RCC 7860 (cell line): ENCODE measurements around the gene BBS4.
"Not testable (repeated sequence)": the region's sequence is repeated elsewhere in the genome, so short reads cannot be mapped to it uniquely, and the experiment has no call there.

Source experiments
- DNase-seq: peaks from one replicate; pipeline ENCODE4 v3.0.0-alpha.2; 2015; ENCODE audit warnings: low spot score
- FAIRE-seq: peaks from 2 replicates; lab custom pipeline; 2012; peaks lifted over from hg19 to GRCh38; lab: Jason Lieb, UNC

Gene BBS4

DNA sequence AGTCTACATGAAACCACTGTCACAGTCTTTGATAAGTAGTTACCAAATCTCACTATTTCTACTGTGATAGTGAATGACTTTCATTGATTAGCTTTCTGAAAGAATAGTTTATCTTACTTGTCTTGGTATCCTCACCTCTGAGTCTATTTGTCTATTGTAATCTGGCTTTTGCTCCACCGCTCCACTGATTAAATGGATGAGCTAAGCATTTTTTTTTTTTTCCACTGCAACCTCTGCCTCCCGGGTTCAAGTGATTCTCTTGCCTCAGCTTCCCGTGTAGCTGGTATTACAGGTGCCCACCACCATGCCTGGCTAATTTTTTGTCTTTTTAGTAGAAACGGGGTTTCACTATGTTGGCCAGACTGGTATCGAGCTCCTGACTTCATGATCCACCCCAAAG, 12.9 kb downstream of the BBS4 start:
- FAIRE-seq, result no peak
- no peak for DNase-seq

DNA sequence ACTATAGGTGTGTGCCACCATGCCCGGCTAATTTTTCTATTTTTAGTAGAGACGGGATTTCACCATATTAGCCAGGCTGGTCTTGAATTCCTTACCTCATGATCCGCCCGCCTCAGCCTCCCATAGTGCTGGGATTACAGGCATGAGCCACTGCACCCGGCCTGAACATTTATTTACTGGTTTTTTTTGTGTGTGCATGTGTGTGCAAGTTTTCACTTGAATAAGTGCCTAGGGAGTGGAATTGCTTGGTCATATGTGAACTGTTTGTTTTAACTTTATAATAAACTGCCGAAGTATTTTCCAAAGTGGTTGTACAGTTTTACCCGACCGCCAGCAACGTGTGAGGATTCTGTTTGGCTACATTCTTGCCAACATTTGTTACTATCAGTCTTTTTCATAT, 14.1 kb downstream of the BBS4 start:
- no peak for DNase-seq
- FAIRE-seq, result no peak

DNA sequence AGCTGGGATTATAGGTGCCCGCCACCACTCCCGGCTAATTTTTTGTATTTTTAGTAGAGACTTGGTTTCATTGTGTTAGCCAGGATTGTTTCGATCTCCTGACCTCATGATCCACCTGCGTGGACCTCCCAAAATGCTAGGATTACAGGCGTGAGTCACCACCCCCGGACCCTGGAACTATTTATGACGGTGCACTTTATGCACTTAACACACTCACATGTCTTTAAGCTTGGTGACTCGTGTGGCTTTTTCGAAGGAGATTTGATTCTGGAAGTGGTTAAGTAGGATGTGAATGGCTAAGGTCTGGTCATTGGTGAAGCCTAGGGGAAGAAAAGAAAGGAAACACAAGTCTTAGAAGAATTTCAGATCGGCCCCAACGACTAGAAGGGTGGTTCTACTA, 20.3 kb downstream of the BBS4 start:
- no peak for FAIRE-seq

DNA sequence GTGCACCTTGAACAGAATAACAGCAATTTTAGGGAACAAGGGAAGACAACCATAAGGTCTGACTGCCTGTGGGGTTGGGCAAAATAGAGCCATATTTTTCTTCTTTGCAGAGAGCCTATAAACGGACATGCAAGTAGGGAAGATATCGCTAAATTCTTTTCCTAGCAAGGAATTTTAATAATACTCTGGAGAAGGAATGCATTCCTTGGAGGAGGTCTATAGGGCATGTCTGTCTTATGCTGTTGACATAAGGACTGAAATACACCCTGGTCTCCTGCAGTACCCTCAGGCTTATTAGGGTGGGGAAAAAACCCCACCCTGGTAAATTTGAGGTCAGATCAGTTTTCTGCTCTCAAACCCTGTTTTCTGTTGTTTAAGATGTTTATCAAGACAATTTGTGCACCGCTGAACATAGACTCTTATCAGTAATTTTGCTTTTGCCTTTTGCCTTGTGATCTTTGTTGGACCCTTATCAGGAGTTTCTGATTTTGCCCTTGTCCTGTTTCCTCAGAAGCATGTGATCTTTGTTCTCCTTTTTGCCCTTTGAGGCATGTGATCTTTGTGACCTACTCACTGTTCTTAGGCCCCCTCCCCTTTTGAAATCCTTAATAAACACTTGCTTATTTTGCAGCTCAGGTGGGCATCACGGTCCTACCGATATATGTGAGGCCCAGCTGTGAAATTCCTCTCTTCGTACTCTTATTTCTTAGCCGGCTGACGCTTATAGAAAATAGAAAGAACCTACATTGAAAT, 22.7 kb downstream of the BBS4 start:
- FAIRE-seq, DNase-seq: not testable (repeated sequence)

More for the DNA sequence above, 20.3 kb downstream of the BBS4 start:
- peak; percentile 17 for DNase-seq

DNA sequence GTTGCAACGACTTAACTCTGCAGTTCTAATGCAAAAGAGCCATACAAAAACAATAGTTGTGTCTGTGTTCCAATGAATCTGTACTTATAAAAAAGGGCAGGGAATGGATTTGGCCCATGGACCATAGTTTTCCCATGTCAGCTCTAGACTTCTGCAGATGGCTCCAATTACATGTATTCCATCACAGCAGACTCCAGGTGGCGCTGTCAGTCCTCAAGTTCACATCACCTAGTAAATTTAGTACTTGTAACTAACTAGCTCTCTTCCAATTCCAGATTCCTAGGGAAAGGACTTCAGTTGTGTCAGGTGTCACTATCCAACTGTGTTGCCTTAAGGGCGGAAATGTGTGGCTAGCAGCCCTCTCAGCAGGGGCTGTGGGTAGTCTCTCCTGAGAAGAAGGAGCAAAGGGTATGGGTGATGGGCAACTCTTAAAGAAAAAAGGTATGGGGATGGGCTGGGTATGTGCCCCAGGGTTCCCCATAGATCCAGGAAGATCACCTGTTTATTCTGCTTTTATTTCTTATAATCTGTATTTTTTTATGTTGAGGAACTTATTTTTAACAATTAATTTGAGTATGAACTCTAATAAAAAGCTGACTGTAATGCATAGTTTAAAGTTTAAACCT, 36.2 kb downstream of the BBS4 start:
- FAIRE-seq (no peak), DNase-seq (peak; percentile 41)

DNA sequence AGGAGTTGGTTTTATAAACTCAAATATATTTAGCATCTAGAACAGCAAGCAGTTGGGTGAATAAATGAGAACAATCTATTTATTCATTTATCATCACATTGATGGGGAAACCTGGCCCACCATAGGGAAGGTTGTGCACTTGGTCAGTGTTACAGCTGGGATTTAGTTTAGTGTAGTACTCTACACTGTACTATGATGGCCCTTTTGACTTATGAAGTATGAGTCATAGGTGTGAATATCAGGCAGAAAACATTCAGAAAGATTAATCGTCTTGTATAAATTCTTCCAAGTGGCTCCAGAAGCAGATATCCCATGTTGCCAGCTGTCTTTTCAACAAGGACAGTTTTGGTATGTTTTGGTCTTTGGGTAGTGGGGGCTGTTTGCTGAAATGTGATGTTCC, 38.0 kb downstream of the BBS4 start:
- DNase-seq, result no peak
- no peak for FAIRE-seq

DNA sequence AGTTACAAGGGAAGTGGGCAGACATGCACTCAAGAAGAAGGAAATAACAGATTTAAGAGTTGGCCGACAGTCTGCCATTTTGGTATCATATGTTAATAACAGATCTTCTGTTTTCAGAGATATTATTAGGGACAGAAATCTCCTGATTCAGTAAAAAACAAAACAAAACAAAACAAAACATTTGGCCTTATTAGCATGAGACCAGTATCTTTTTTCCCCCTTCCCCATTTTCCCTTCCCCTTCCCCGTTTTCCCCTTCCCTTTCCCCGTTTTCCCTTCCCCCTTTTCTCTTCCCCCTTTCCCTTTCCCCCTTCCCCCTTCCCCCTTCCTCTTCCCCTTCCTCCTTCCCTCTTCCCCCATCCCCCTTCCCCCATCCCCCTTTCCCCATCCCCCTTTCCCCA, 39.4 kb downstream of the BBS4 start:
- DNase-seq (no peak), FAIRE-seq (no peak)

DNA sequence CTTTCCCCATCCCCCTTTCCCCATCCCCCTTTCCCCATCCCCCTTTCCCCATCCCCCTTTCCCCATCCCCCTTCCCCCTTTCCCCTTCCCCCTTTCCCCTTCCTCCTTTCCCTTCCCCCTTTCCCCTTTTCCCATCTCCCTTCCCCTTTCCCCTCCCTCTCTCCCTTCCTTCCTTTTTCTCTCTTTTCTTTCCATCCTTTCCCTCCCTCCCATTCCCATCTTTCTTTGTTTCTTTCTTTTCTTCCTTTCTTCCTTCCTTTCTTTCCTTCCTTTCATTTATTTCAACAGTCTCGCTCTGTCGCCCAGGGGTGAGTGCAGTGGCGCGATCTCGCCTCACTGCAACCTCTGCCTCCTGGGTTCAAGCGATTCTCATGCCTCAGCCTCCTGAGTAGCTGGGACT, 39.8 kb downstream of the BBS4 start:
- FAIRE-seq, DNase-seq: not testable (repeated sequence)

DNA sequence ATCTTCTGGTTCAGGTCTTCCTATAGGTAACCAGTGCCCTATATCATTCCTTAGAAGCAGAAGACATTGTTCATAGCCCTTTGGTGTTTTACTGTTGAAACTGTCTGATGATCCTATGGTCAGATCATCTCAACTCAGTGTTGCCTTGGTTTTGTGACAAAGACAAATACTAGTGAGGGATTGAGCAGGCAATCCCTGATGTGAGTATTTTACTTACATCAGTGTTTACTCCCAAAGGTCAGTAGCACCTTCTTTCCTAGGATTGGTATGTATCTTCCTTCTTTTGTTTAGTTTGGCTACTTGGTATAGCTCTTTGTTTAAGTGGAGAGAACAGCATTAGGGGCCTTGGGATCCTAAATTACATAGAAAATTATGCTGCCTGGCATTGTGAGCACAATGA, 41.1 kb downstream of the BBS4 start:
- FAIRE-seq (no peak), DNase-seq (no peak)

DNA sequence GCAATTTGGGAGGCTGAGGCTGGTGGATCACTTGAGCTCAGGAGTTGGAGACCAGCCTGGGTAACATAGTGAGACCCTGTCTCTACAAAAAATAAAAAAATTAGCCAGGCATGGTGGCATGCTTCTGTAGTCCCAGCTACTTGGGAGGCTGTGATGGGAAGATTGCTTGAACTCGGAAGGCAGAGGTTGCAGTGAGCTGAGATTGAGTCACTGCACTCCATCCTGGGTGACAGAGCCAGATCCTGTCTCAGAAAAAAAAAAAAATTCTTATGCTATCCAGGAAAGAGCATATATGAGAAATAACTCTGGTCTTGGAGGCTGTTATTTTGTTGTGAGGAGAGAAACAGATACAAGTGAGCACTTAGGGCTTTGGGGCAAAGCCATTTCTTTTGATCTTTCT, 42.2 kb downstream of the BBS4 start:
- not testable (repeated sequence) for DNase-seq, FAIRE-seq

DNA sequence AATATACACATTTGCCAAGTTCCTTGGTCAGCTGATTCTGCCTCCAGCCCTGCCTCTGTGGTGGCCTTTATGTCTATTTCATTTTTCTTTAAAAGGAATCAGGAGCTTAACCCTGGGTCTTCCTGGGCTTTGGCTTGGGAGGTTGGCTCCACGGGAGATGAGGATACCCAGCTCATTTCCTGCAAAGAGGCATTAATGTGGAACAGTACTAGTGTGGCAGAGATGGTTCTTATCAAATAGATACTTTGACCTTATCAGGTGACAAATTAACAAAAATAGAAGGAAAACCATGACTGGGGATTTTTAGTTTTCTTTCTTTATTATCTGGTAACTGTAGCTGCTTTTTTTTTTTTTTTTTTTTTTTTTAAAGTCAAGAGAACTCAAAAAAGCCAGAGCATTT, 42.8 kb downstream of the BBS4 start:
- DNase-seq (no peak), FAIRE-seq (no peak)

DNA sequence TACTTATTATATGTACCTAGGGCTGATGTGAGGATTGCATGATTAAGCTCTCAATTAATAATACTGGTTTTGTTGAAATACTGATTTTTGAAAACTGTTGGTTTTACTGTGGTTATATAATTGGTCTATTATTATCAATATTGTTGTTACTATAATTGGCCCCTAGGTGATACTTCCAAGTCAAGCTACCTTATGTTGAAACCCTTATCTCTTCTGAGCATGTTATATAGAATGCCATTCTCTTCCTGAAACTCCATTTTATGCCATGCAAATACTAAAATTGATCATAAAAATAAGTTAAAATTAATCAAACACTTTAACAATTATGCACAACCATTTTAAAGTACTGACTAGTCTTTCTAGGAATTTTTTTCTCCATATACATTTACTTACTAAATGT, 46.1 kb downstream of the BBS4 start:
- no peak for DNase-seq
- FAIRE-seq, result no peak

DNA sequence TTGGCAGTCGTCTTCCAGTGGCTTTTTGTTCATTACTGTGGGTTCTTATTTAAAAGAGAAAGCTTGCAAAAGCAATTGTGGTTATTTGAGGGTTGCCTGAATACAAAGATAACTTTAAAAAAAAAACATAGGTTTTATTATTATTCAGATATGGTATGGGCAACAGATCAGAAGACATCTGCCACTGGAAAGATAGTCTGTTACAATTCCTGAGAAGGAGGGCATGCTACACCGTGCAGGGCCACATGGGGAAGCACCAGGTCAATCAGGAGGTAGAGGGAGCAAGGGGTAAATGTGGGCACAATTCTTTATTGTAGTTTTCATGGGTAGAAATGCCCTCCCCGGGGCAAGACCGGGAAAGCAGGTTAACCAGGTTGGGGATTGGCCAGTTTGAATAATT, 46.5 kb downstream of the BBS4 start:
- FAIRE-seq (no peak), DNase-seq (no peak)

DNA sequence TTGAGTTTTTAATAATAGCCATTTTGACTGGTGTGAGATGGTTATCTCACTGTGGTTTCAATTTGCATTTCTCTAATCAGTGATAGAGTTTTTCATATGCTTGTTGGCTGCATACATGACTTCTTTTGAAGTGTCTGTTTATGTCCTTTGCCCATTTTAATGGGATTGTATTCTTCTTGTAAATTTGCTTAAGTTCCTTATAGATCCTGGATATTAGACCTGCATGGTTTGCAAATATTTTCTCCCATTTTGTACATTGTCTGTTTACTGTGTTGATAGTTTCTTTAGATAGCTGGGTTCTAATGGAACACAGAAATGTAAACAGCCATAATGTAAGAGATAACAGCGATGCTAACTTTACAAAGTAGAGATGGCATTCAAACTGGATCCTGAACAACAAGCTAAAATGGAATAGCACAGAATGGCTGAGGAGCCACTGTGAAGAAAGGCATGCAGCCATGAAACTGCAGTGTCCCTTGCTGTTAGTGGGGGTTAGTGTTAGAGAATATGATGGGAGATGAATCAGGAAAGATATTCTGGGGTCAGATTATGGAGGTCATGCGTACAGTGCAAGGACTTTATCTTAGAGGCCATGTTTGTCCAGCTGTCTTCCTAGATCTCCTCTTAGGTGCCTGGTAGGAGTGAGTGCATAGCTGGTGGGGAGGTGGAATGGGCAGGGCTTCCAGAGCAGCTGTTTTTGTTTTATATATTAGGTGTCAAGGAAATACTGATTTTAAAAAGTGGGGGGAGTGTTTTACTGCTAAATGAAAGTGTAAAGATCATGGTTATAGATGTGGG, 48.1 kb downstream of the BBS4 start:
- DNase-seq (no peak), FAIRE-seq (no peak)

DNA sequence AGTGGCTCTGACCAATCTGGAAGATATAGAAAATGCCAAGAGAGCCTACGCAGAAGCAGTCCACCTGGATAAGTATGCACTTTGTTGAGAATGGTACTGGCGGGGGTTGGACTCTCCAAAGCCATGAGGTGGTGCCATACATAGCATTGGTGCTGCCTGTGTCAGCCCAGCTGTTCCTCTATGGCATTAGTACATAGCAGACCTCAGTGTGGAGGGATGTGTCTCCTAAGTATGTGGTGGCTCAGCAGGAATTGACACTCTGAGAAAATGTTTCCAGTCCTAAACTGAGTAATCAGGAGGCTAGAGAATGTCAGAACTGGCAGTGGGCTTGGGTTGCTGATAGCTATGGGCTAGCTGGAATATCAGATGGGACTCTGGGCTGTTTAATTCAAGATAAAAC, 49.1 kb downstream of the BBS4 start:
- no peak for FAIRE-seq

DNA sequence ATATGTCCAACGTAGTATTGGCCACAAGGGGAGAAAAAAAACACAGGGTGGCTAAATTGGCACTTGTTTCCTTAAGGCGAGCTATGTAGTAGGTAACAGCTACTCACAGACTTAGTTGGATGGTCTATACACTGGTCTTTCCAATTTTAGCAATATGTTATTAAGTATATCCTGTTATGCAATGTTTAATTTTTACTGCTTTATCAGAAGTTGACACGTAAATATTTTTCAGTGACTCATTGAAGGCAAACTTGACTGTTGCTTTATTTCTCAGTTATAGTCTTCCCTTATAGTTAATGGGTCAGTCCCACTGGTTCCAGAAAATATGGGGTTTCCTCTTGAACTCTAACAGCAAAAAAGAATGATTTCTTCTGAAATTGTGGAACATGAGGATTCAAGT, 51.1 kb downstream of the BBS4 start:
- no peak for DNase-seq
- FAIRE-seq, result no peak

More for the DNA sequence above, 49.1 kb downstream of the BBS4 start:
- no peak for DNase-seq

DNA sequence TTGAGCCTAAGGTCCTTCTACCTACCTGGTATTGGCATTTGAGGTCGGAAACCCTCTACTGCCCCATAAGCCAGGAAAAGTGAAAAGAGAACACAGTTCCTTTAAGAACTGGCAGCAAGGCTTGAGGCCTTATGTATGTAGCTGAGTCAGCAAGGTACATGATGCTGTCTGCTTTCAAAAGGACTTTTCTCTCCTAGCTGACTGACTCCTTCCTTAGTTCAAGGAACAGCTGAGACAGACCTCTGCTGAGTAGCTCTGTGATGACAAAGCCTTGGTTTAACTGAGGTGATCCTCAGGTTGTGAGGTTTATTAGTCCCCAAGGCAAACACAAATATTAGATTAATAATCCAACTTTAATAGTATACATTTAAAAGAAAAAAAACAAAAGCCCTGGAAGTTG, 51.7 kb downstream of the BBS4 start:
- FAIRE-seq, result no peak

DNA sequence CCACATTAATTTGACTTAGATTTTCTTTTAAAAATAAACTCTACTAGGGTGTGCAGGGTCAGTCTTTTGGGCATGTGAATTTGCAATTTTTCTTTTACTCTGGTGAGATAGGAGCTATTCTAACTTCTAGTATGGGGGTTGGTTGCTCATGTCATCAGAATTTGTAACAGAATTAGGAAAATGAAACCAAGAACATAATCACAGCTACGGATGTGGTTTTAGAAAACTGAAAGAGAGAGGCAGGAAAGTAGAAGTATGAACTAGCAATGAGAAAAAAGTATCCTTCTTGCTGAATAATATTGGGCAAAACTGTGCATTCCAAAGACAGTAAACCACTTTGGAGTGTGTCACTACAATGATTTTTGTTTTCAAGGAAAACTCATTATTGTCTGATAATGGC, 54.2 kb downstream of the BBS4 start:
- FAIRE-seq, result no peak

More for the DNA sequence above, 51.7 kb downstream of the BBS4 start:
- no peak for DNase-seq

DNA sequence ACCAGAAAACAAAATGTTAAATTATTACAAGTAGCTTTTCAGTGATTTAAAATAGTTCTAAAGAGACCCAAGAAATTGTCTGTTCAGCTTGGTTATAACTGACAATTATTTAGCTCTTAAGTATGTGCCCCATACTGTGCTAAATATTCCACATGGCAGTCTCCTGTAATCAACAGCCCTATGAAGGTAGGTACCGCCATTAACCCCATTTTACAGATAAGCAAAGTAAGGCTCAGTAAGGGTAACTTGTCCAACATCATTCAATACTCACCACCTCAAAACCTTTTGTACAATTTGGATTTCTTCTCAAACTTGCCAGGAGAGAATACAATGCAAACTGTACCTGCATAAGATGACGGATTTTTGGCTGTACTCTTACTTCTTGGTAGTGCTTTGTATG, 63.7 kb downstream of the BBS4 start:
- DNase-seq (no peak), FAIRE-seq (no peak)

More for the DNA sequence above, 54.2 kb downstream of the BBS4 start:
- DNase-seq, result no peak

DNA sequence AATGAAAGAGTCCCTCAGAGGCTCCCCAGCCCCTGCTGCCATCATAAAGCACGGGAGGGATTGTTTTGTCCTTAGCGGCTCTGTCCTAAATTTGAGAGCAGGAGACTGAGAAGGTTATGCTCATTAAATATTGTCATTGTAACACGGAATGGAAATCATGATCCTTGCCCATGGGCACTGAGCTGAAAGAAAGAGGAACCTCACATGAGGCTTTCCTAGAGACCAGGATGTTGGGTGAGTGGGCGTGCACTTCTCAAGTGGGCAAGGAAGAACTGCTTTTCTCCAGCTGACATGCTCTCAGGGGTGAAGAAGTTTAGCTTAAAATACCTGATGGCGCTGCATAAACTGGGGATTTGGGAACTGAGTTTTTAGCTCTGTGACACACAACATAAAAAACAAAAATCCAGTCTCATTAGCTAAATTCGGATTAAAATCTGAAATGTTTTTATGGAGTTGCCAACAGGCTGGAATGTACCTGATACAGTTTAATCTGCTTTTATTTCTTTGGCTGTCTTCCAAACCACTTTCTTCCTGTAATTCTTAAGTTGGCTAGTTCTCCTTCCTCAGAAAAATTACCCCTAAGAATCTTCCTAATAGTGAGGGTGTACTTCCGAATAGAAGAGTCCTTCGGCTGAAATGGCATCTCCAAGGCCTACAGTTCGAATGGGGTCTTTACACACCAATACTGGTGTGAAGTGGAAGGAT, 65.9 kb downstream of the BBS4 start:
- DNase-seq (no peak), FAIRE-seq (no peak)

DNA sequence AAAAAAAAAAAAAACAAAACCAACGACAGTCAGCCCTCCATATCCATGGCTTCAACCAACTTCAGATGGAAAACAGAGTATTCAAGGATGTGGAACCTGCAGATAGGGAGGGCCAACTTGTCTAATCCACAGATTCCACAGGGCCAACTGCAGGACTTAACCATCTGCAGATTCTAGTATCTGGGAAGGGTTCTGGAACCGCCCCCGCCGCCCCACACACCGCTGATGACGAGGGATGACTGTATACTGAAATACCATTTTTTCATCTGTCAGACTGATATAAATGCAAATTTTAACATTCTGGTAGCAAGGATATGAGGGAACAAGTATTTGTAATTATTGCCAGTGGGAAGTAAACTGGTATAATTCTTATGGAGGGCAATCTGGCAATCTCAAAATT, 68.1 kb downstream of the BBS4 start:
- DNase-seq (no peak), FAIRE-seq (no peak)
